Activated T-cell treated with anti-CD3 and anti-CD28 coated beads, Interleukin-2, amount 50 U/mL, for 1 hour (primary cell): ENCODE data around the gene KIAA0319L.

Experiments
- DNase-seq: peaks from one replicate; pipeline ENCODE4 v3.0.0-alpha.2; 2020

KIAA0319L gene

GRCh38 chr1:35561972-35562680, 4.9 kb upstream of the KIAA0319L start:
- DNase-seq: no peak

GRCh38 chr1:35561297-35561971, 4.2 kb upstream of the KIAA0319L start:
- DNase-seq: no peak

GRCh38 chr1:35560256-35561225, 3.3 kb upstream of the KIAA0319L start:
- DNase-seq: peak; percentile 19

- DNase-seq: peak; percentile 48
Observed at GRCh38 chr1:35559317-35559944, 2.2 kb upstream of the KIAA0319L start.

GRCh38 chr1:35558374-35559316, 1.4 kb upstream of the KIAA0319L start:
- peak; percentile 47 for DNase-seq

GRCh38 chr1:35557611-35558373, 589 bp upstream of the KIAA0319L start, which contains the start of gene NCDN:
Gene NCDN, plus strand, starts transcription at chr1:35557799. Its CDS starts 392 bp downstream, at chr1:35558191.
- DNase-seq: peak; percentile 93

- DNase-seq: peak; percentile 48
Observed at GRCh38 chr1:35556484-35557117, 602 bp downstream of the KIAA0319L start.

- no peak for DNase-seq
Observed at GRCh38 chr1:35555601-35556477, 1.4 kb downstream of the KIAA0319L start.

- DNase-seq: no peak
Observed at GRCh38 chr1:35555212-35555584, 2.0 kb downstream of the KIAA0319L start.

- DNase-seq: no peak
Observed at GRCh38 chr1:35554266-35555211, 2.7 kb downstream of the KIAA0319L start.

GRCh38 chr1:35553851-35554250, 3.4 kb downstream of the KIAA0319L start:
- DNase-seq: no peak

GRCh38 chr1:35546614-35547013, 10.6 kb downstream of the KIAA0319L start:
- DNase-seq: no peak

- DNase-seq: peak; percentile 56
Observed at GRCh38 chr1:35544976-35545375, 12.2 kb downstream of the KIAA0319L start.

GRCh38 chr1:35539824-35540261, 17.4 kb downstream of the KIAA0319L start:
- no peak for DNase-seq

- no peak for DNase-seq
Observed at GRCh38 chr1:35539073-35539823, 18.0 kb downstream of the KIAA0319L start.

GRCh38 chr1:35537806-35538205, 19.4 kb downstream of the KIAA0319L start:
- no peak for DNase-seq

- DNase-seq: no peak
Observed at GRCh38 chr1:35536556-35537162, 20.5 kb downstream of the KIAA0319L start.
